ENCODE measurements around the gene SETD9.

DNA sequence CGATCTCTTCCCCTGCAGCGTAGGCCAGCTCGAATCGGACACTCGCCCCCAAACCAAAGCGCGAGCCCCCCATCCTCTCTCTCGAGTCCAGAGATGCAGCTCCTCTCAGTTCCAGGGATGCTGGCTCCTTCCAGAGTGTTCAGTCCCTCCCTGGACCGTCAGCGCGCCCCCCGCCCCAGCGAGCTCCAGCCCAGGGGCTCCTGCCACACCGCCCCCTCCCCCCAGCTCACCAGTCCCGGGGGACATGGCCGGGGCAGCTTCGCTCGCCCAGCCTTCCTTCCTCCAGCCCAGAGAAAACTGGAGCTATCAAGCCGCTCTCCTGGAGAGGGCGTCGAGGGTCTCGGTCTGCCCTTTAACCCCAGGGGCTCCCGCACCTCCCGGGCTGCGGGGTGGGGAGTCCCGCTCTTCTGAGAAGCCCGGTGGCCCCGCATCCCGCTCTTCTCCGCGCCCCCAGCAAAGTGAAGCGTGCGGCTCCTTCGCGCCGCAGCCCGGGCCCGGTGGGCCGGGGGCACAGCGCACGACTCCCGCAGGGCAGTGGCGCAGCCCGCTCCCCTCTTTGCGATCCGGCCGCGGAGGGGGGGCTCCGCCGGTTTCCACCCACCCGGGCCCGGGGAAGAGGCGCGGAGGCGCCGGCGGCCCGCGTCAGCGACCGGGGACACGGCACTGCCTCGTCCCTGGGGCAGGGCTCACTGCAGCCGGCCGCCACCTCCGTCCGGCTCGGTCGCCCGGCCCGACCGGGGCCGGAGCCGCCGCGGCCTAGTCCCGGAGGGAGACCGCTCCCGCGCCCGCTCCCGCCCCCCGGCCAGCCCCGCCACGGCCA lies 41.9 kb downstream of the SETD9 start:
- TF ChIP-seq, protein P1, sequence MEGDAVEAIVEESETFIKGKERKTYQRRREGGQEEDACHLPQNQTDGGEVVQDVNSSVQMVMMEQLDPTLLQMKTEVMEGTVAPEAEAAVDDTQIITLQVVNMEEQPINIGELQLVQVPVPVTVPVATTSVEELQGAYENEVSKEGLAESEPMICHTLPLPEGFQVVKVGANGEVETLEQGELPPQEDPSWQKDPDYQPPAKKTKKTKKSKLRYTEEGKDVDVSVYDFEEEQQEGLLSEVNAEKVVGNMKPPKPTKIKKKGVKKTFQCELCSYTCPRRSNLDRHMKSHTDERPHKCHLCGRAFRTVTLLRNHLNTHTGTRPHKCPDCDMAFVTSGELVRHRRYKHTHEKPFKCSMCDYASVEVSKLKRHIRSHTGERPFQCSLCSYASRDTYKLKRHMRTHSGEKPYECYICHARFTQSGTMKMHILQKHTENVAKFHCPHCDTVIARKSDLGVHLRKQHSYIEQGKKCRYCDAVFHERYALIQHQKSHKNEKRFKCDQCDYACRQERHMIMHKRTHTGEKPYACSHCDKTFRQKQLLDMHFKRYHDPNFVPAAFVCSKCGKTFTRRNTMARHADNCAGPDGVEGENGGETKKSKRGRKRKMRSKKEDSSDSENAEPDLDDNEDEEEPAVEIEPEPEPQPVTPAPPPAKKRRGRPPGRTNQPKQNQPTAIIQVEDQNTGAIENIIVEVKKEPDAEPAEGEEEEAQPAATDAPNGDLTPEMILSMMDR (IDR thresholded peaks at IDR 0.05 in 4 of 5, conservative IDR thresholded peaks at IDR 0.05 in 1 of 5), result no peak
- TF ChIP-seq POLR2A (IDR thresholded peaks at IDR 0.05), result no peak

Data from gastrocnemius medialis (tissue), 4 donors.